K562 (cell line): ENCODE data around the gene PBX2. TPM values are rescaled to one million over a fixed set of nuclear protein-coding genes. Genes with fewer than 3 reads are reported as not detected.

Experiments
- ATF7 ChIP-seq: fragments of 450-650 bp; IDR thresholded peaks from 2 replicates; pipeline ENCODE4 v1.7.1; 2014; ENCODE audit warnings: mild to moderate bottlenecking, moderate library complexity
- CEBPB ChIP-seq: fragments of 450-650 bp; IDR thresholded peaks from 2 replicates; pipeline ENCODE4 v1.6.1; 2016; ENCODE audit warnings: missing genetic modification characterization, missing compliant biosample characterization
- EGR1 ChIP-seq: fragments of 450-650 bp; conservative IDR thresholded peaks from 2 replicates; pipeline ENCODE4 v1.6.1; 2017; ENCODE audit warnings: mild to moderate bottlenecking
- IRF2 ChIP-seq: sonication (generic); formaldehyde crosslinking; IDR thresholded peaks from 2 replicates; pipeline ENCODE4 v1.8.1; 2022; ENCODE audit warnings: mild to moderate bottlenecking, missing genetic modification reagents
- LCOR ChIP-seq: sonication (generic); formaldehyde crosslinking; IDR thresholded peaks from 2 replicates; pipeline ENCODE4 v1.8.0; 2022; ENCODE audit warnings: mild to moderate bottlenecking, missing genetic modification reagents
- NBN ChIP-seq: fragments of 450-650 bp; IDR thresholded peaks from 2 replicates; pipeline ENCODE4 v1.6.1; 2016; ENCODE audit warnings: low read depth, mild to moderate bottlenecking
- POLR3G ChIP-seq: IDR thresholded peaks from 2 replicates; pipeline ENCODE4 v1.6.1; 2011; ENCODE audit not compliant: insufficient read length, insufficient replicate concordance; ENCODE audit errors: extremely low read depth
- RCOR1 ChIP-seq, 2 experiments: IDR thresholded peaks; 2 replicates each; pipeline ENCODE4 v1.6.1; 2012; ENCODE audit warnings: low read depth in 2 of 2, low read length in 2 of 2, borderline replicate concordance in 1 of 2, improper control_type of control experiment in 1 of 2
- RUNX1 ChIP-seq: sonication (generic); IDR thresholded peaks from 2 replicates; pipeline ENCODE4 v1.6.1; 2016; ENCODE audit warnings: antibody characterized with exemption, low read depth
- U2AF2 ChIP-seq: fragments of 200-400 bp; formaldehyde crosslinking; optimal IDR thresholded peaks from 2 replicates; pipeline ENCODE3; 2017; ENCODE audit warnings: low read depth, mild to moderate bottlenecking, low read length
- ZC3H4 ChIP-seq: sonication (generic); formaldehyde crosslinking; IDR thresholded peaks from 2 replicates; pipeline ENCODE4 v1.9.0; 2021; ENCODE audit warnings: missing genetic modification reagents, borderline replicate concordance
- ZNF23 ChIP-seq: fragments of 250-450 bp; sonication (Bioruptor Pico); IDR thresholded peaks from 2 replicates; pipeline ENCODE4 v1.4.0; 2020; ENCODE audit warnings: mild to moderate bottlenecking
- polyA plus RNA-seq, 8 experiments: library from polyadenylated mRNA; depleted of rRNA in 4 of 8; stranded (reverse) in 5 of 8; unstranded in 3 of 8; fragments of >200 nt; fragmentation: Nextera tagmentation in 2 of 8; fragmentation: Illumina TruSeq in 1 of 8; extraction: Ambion mirVana in 2 of 8; extraction: Trizol in 1 of 8; gene quantifications; 2 replicates each; pipeline versions ENCODE4 v1.2.1 to v1.2.3, GENCODE V29; 2011 to 2014; ENCODE audit warnings: inconsistent platforms in 1 of 8, missing spikeins in 1 of 8
- total RNA-seq, 7 experiments: library from RNA; depleted of rRNA in 6 of 7; stranded (reverse); fragments of >200 nt in 6 of 7; fragmentation: Illumina TruSeq in 2 of 7; extraction: Trizol in 2 of 7; gene quantifications; 2 replicates each; pipeline versions ENCODE4 v1.2.1 to v1.2.3, GENCODE V29; 2011 to 2021; ENCODE audit warnings: low replicate concordance in 1 of 7
- TF ChIP-seq, protein P1 (sequence below), 3 experiments: fragments of 200-800 bp in 1 of 3; fragments of 250-450 bp in 1 of 3; fragments of 450-650 bp in 1 of 3; sonication (Bioruptor Pico) in 1 of 3; sonication (Bioruptor generic) in 1 of 3; formaldehyde crosslinking in 1 of 3; IDR thresholded peaks; 2 replicates each; pipeline versions ENCODE4 v1.6.1 to v1.8.0; 2016 to 2022; ENCODE audit warnings: mild to moderate bottlenecking in 2 of 3, missing genetic modification characterization in 2 of 3, missing compliant biosample characterization in 1 of 3, moderate library complexity in 1 of 3
- TF ChIP-seq, protein P2 (sequence below), 2 experiments: fragments of 450-650 bp; IDR thresholded peaks; 2 replicates each; pipeline ENCODE4 v1.6.1; 2016
- TF ChIP-seq, protein P3 (sequence below): sonication (generic); formaldehyde crosslinking; IDR thresholded peaks from 2 replicates; pipeline ENCODE4 v1.8.0; 2022; ENCODE audit warnings: mild to moderate bottlenecking, missing genetic modification reagents, borderline replicate concordance
- TF ChIP-seq, protein P4 (sequence below): fragments of 250-450 bp; sonication (Bioruptor Pico); IDR thresholded peaks from 2 replicates; pipeline ENCODE4 v1.4.0; 2020; ENCODE audit warnings: mild to moderate bottlenecking, moderate library complexity

The PBX2 gene
- total and polyA plus RNA-seq, 9 of the 15 experiments (the other 6 are each of a cell fraction or from before 2014, with no cell fraction given), result 1.9 to 134 (median 62.5) TPM

DNA sequence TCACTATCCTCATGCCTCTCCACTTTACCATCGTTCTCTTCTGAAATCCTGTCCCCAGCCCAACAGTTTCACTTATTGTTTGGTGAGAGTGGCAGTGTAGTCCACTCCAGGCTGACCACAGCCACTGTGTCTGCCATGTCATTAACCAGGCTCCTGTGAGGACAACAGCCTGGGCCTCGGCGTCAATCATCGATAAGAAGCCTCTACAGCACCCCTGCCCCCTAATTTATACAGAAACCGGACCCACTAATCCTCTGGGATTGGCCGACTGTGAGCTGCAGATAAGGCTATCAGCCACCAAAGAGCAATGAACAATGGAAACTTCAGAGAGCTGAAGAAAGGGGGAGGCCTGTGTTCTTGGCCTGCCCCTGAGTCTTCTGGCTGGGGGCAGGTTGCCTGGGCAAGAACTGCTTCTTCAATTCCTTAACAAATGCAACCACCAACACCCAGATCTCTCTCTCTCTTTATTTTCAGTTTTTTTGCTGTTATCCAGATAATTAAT is 22.2 kb downstream of the PBX2 start (continued):
- TF ChIP-seq, protein P1, sequence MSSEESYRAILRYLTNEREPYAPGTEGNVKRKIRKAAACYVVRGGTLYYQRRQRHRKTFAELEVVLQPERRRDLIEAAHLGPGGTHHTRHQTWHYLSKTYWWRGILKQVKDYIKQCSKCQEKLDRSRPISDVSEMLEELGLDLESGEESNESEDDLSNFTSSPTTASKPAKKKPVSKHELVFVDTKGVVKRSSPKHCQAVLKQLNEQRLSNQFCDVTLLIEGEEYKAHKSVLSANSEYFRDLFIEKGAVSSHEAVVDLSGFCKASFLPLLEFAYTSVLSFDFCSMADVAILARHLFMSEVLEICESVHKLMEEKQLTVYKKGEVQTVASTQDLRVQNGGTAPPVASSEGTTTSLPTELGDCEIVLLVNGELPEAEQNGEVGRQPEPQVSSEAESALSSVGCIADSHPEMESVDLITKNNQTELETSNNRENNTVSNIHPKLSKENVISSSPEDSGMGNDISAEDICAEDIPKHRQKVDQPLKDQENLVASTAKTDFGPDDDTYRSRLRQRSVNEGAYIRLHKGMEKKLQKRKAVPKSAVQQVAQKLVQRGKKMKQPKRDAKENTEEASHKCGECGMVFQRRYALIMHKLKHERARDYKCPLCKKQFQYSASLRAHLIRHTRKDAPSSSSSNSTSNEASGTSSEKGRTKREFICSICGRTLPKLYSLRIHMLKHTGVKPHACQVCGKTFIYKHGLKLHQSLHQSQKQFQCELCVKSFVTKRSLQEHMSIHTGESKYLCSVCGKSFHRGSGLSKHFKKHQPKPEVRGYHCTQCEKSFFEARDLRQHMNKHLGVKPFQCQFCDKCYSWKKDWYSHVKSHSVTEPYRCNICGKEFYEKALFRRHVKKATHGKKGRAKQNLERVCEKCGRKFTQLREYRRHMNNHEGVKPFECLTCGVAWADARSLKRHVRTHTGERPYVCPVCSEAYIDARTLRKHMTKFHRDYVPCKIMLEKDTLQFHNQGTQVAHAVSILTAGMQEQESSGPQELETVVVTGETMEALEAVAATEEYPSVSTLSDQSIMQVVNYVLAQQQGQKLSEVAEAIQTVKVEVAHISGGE (CRISPR knock-in tag; IDR thresholded peaks at IDR 0.05), result peak in 1 of 3 experiments; percentile 82; a peak in 2 of 6 replicates
- no peak for TF ChIP-seq POLR3G
- peak; percentile 76 to 95; a peak in 3 of 4 replicates for TF ChIP-seq RCOR1 (IDR thresholded peaks at IDR 0.05; ENCODE audit: borderline replicate concordance in 1 of 2, low read depth in 2 of 2, low read length in 2 of 2)
- no peak for TF ChIP-seq EGR1
- TF ChIP-seq NBN, result peak; percentile 93; the same call in 1 of the 2 replicates
- TF ChIP-seq ZC3H4 (CRISPR knock-in tag), result no peak
- TF ChIP-seq CEBPB (tag), result no peak
- TF ChIP-seq ZNF23 (CRISPR knock-in tag), result no peak; the same call in 1 of the 2 replicates
- TF ChIP-seq, protein P2, sequence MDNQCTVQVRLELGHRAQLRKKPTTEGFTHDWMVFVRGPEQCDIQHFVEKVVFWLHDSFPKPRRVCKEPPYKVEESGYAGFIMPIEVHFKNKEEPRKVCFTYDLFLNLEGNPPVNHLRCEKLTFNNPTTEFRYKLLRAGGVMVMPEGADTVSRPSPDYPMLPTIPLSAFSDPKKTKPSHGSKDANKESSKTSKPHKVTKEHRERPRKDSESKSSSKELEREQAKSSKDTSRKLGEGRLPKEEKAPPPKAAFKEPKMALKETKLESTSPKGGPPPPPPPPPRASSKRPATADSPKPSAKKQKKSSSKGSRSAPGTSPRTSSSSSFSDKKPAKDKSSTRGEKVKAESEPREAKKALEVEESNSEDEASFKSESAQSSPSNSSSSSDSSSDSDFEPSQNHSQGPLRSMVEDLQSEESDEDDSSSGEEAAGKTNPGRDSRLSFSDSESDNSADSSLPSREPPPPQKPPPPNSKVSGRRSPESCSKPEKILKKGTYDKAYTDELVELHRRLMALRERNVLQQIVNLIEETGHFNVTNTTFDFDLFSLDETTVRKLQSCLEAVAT (IDR thresholded peaks at IDR 0.05), result peak; percentile 63 to 70; a peak in 2 of 4 replicates
- TF ChIP-seq, protein P3, sequence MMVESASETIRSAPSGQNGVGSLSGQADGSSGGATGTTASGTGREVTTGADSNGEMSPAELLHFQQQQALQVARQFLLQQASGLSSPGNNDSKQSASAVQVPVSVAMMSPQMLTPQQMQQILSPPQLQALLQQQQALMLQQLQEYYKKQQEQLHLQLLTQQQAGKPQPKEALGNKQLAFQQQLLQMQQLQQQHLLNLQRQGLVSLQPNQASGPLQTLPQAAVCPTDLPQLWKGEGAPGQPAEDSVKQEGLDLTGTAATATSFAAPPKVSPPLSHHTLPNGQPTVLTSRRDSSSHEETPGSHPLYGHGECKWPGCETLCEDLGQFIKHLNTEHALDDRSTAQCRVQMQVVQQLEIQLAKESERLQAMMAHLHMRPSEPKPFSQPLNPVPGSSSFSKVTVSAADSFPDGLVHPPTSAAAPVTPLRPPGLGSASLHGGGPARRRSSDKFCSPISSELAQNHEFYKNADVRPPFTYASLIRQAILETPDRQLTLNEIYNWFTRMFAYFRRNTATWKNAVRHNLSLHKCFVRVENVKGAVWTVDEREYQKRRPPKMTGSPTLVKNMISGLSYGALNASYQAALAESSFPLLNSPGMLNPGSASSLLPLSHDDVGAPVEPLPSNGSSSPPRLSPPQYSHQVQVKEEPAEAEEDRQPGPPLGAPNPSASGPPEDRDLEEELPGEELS (CRISPR knock-in tag), result no peak
- TF ChIP-seq, protein P4, sequence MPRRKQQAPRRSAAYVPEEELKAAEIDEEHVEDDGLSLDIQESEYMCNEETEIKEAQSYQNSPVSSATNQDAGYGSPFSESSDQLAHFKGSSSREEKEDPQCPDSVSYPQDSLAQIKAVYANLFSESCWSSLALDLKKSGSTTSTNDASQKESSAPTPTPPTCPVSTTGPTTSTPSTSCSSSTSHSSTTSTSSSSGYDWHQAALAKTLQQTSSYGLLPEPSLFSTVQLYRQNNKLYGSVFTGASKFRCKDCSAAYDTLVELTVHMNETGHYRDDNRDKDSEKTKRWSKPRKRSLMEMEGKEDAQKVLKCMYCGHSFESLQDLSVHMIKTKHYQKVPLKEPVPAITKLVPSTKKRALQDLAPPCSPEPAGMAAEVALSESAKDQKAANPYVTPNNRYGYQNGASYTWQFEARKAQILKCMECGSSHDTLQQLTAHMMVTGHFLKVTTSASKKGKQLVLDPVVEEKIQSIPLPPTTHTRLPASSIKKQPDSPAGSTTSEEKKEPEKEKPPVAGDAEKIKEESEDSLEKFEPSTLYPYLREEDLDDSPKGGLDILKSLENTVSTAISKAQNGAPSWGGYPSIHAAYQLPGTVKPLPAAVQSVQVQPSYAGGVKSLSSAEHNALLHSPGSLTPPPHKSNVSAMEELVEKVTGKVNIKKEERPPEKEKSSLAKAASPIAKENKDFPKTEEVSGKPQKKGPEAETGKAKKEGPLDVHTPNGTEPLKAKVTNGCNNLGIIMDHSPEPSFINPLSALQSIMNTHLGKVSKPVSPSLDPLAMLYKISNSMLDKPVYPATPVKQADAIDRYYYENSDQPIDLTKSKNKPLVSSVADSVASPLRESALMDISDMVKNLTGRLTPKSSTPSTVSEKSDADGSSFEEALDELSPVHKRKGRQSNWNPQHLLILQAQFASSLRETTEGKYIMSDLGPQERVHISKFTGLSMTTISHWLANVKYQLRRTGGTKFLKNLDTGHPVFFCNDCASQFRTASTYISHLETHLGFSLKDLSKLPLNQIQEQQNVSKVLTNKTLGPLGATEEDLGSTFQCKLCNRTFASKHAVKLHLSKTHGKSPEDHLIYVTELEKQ (CRISPR knock-in tag), result no peak; the same call in 1 of the 2 replicates
- no peak for TF ChIP-seq U2AF2
- no peak for TF ChIP-seq RUNX1
- TF ChIP-seq LCOR, result 0 out of 2 replicates have a peak, but pooled peaks have one; percentile 10
- peak; percentile 76 for TF ChIP-seq ATF7
- TF ChIP-seq IRF2 (CRISPR knock-in tag), result no peak
